HG02884 (cell line): ENCODE results near the gene UBAP1.
"Not testable (repeated sequence)": the region's sequence is repeated elsewhere in the genome, so short reads cannot be mapped to it uniquely, and the experiment has no call there.

Source experiments
- ATAC-seq: cut with Tn5 transposase; IDR thresholded peaks from one replicate; pipeline ENCODE4 v1.9.1; 2021; ENCODE audit warnings: mild to moderate bottlenecking, moderate library complexity; ENCODE audit not compliant: unreplicated experiment

UBAP1 gene

DNA sequence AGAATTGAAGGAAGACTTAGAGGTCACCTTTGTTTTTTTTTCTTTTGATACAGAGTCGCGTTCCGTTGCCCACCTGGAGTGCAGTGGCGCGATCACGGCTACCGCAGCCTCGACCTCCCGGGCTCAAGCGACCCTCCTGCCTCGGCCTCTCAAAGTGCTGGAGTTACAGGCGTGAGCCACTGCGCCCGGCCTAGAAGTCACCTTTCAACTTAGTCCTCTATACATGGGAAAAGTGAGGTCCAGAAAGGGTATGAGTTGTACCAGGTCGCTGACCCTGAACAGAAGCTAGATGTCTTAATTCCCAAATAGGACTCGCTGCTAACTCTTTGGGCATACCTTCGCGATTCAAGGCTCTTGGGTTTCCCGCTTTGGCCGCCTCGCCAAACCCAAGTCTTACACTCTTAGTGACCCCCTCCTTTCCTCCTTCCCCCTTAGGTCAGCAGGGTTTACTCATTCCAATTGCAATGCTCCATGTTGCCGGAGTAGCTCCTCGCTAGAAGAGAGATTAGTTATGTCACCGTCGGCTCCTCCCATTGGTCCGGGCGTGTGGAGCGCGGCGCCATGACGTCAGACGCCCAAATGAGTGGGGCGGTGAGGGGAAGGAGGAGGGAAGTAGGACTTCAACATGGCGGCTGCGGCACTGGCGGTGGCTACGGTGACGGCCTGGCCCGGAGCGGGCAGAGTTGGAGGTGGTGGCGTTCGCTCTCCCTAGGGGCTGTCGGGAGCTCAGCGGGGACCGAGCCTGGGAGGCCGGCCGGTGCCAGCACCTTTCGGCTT lies at the start of gene UBAP1:
Gene UBAP1, plus strand, starts transcription at position 608 of the 777 bp plus-strand sequence. CDS start 41,872 bp downstream, outside the sequence.
- peak; percentile 98 for ATAC-seq

DNA sequence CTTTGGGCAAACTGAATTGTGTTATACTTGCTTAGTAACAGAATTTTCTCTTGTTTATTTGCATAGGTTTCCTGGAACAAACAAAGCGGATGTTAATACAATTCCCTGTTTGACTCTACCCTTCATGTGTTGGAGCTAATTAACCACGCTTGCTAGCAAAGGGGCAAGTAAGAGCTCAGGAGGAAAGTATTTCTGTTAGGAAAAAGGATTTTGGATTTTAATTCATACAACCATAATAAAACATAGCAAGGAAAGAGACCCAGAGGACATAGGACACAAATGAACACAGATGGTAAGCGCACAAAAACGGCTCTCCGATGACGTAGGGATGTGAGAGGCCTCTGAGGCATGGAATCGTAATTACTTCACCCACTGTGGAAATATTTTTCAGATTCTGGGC lies 47.3 kb upstream of the UBAP1 start:
- ATAC-seq = no peak

GRCh38 chr9:34133436-34133949 lies 45.4 kb upstream of the UBAP1 start:
- no peak for ATAC-seq

DNA sequence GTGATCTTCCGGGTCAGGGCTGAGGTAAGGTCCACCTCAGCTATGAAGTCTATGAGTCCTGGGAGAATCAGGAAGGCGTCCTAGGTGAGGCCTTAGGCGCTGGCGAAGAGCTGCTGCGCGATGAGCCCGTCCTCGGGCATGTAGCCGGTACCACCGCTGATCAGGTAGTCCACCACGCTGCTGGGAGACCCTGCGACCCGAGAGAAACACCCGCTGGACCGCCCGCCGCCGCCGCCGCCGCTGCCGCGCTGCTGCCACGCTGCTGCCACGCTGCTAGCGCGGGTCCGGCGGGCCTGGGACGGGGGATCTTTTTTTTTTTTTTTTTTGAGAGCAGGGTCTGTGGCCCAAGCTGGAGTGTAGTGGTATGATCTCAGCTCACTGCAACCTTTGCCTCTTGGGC lies 44.3 kb upstream of the UBAP1 start:
- no peak for ATAC-seq

- ATAC-seq = not testable (repeated sequence)
Measured at GRCh38 chr9:34138644-34139043, 40.2 kb upstream of the UBAP1 start.

GRCh38 chr9:34139477-34140146 lies 39.2 kb upstream of the UBAP1 start:
- no peak for ATAC-seq

DNA sequence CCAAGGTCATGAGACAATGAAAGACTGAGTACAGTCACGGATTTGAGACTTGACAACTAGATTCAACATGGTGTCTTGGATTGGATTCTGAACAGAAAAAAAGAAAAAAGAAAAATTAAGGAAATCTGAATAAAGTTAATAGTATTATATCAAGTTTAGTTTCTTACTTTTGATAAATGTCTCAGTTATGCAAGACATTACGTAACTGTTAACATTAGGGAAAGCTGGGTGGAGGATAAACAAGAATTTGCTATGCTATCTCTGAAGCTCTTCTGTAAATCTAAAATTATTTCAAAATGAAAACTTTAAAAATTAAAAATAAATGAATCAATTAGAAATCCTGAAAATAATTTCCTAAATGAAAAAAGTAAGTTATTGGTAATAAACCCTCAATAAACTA lies 38.0 kb upstream of the UBAP1 start:
- ATAC-seq = no peak

- ATAC-seq = no peak
Measured at GRCh38 chr9:34143116-34143515, 35.7 kb upstream of the UBAP1 start.

- no peak for ATAC-seq
Measured at GRCh38 chr9:34145165-34145564, 33.7 kb upstream of the UBAP1 start.

DNA sequence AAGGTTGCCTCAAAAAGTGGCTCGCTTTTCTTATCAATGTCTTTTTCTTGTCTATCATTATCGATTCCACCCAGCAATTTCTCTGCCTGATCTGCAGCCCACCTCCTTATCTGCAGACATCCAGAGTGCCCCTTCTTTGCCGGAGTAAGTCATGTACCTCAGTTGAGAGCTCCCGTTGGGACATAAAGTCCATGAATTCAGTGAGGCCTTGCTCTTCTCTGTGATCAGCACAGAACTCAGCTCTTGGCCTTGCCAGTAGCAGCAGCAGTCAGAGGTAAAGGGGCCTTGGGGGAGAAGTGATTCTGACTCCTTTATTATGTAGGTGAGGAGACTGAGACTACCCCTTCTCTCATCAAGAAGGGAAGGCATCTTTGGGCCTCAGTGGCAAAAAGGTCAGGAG lies 27.4 kb upstream of the UBAP1 start:
- no peak for ATAC-seq

DNA sequence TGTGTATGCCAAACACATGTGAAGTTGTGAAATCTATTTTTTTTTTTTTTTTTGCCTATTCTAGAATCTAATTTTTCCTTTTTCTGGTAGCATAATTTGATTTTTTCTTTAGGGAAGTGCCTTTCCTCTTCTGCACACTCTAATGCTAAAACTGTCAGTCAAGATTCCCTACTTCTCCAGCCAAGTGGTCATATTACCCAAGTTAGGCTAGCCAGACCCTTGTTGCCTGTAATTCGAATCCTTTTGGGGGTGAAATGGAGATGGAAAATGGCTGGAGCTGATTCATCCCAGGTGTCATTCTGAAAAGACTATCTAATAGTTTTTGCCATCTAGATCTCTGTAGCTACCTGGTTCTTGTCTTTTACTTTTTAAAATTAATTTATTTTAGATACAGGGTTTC lies 24.8 kb upstream of the UBAP1 start:
- no peak for ATAC-seq

- ATAC-seq = no peak
Measured at GRCh38 chr9:34157318-34157717, 21.5 kb upstream of the UBAP1 start.

- no peak for ATAC-seq
Measured at GRCh38 chr9:34157898-34158297, 20.9 kb upstream of the UBAP1 start.

- ATAC-seq = no peak
Measured at GRCh38 chr9:34158362-34158869, 20.4 kb upstream of the UBAP1 start.

- ATAC-seq = no peak
Measured at GRCh38 chr9:34163434-34163833, 15.4 kb upstream of the UBAP1 start.

GRCh38 chr9:34169125-34169524 lies 9.7 kb upstream of the UBAP1 start:
- no peak for ATAC-seq

- ATAC-seq = no peak
Measured at GRCh38 chr9:34170237-34170991, 8.4 kb upstream of the UBAP1 start.

DNA sequence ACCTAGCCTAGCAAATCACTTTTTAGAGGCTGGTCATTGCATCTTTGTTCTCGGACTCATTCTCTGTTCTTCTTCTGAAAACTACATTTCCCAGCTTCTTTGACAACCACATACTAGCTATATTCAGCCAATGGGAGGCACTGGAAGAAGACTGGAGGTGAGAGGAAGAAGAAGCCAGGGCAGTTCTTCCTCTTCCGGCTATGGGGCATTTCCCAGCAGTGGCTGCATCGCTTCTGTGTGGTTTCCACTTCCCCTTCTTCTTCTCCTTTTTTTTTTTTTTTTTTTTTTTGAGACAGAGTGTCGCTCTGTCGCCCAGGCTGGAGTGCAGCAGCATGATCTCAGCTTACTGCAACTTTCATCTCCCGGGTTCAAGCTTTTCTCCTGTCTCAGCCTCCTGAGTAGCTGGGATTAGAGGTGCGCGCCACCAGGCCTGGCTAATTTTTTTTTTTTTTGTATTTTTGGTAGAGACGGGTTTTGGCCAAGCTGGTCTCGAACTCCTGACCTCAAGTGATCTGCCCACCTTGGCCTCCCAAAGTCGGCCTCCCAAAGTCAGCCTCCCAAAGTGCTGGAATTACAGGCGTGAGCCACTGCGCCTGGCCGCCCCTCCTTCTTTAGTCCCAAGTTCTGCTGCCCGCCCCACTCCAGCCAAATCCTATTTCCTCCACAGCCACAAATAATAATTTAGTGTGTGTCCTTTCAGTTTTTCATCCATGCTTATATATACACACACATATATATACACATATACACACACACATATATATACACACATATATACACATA lies 6.9 kb upstream of the UBAP1 start:
- peak; percentile 60 for ATAC-seq

- no peak for ATAC-seq
Measured at GRCh38 chr9:34176089-34176488, 2.8 kb upstream of the UBAP1 start.

GRCh38 chr9:34177593-34178435 lies 1.0 kb upstream of the UBAP1 start:
- ATAC-seq = no peak
